GM13976 (cell line): Measurements from ENCODE around the gene SLC1A7.

Source experiments
- DNase-seq: peaks from one replicate; pipeline ENCODE4 v3.0.0; 2012; ENCODE audit warnings: low spot score
- in situ Hi-C: fragments of 300-500 bp; cut with MboI; formaldehyde crosslinking; loops from one replicate; pipeline ENCODE4 v1.12.0; 2022; ENCODE audit warnings: low sequenced_read_pairs, mixed read lengths, inconsistent platforms; ENCODE audit not compliant: unreplicated experiment
- TF ChIP-seq, protein P1 (sequence below): IDR thresholded peaks from 2 replicates; pipeline ENCODE4 v1.5.1; 2012; ENCODE audit warnings: borderline replicate concordance, mild to moderate bottlenecking; ENCODE audit not compliant: insufficient read depth; ENCODE audit errors: extremely low read depth, missing control alignments, control extremely low read depth

The SLC1A7 gene

DNA sequence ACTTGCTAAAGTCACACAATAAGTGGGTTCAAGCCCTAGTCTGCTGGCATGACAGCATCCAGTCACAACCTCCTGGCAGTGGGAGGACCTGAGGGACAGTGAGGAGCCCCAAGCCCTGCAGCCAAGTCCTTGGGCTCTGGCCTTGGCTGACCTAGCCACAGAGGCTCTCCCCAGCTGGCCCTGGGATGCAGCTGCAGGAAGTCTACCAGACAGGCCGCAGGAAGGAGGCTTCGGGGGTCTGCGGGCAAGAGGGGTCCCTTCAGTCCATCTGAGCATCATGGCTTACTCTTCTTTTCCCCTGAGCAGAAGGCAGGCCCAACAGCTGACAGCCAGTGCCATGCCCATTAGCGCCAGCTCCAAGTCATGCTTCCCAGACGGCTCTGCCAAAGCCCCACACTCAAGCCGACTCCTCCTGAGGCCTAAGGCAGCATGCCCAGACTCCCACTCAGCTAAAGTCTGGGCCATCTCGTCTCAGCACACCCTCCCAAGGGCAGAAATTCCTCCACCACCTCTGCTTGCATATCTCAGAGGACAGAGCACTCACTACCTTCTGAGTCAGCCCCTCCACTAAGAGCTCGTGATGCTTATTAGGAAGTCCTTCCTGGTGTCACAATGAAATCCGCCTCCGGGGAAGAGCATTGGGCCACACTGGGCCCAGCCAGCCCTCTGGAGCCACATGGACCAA is 20.1 kb downstream of the SLC1A7 start:
- TF ChIP-seq, protein P1, sequence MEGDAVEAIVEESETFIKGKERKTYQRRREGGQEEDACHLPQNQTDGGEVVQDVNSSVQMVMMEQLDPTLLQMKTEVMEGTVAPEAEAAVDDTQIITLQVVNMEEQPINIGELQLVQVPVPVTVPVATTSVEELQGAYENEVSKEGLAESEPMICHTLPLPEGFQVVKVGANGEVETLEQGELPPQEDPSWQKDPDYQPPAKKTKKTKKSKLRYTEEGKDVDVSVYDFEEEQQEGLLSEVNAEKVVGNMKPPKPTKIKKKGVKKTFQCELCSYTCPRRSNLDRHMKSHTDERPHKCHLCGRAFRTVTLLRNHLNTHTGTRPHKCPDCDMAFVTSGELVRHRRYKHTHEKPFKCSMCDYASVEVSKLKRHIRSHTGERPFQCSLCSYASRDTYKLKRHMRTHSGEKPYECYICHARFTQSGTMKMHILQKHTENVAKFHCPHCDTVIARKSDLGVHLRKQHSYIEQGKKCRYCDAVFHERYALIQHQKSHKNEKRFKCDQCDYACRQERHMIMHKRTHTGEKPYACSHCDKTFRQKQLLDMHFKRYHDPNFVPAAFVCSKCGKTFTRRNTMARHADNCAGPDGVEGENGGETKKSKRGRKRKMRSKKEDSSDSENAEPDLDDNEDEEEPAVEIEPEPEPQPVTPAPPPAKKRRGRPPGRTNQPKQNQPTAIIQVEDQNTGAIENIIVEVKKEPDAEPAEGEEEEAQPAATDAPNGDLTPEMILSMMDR = no peak
- no peak for DNase-seq
- in situ Hi-C loops = no loop called here

DNA sequence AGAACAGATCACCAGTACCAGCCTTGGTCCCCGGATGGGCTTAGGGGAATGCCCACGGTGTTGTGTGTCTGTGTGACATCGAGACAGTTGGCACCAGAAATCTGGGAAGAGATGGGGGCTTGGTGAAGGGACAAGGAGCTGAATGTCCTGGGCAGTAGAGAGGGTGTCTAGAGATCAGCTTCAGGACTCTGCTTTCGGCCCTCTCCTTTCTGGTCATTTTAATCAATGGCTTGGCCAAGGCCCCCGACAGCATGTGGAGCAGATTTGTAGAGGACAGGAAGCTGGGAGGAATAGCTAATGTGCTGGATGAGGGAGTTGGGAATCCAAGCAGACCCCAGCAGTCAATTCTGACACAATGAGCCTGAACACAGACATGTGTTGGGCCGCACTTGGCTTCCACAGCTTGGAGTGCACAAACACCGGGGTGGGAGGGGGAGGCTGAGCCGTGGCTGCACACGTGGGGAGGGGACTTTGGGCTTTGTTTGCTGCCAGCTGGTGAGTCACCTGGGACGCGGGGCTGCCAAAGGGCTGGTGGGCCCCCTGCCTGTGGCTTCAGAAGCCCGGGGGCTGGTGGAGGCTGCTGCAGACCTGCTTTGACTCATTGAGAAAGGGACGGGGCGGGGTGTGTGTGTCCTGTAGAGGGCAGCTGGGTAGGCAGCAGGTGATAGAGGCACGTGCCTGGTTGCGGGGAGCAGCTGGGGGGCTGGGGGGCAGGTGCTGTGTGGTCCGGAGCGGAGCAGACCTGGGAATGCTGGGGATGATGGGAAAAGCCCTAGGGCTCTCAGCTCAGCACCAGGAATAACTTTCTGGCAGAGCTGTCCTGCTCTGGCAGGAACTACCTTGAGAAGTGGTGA is 20.9 kb downstream of the SLC1A7 start:
- TF ChIP-seq, protein P1 = no peak
- in situ Hi-C loops = no loop called here
- no peak for DNase-seq

DNA sequence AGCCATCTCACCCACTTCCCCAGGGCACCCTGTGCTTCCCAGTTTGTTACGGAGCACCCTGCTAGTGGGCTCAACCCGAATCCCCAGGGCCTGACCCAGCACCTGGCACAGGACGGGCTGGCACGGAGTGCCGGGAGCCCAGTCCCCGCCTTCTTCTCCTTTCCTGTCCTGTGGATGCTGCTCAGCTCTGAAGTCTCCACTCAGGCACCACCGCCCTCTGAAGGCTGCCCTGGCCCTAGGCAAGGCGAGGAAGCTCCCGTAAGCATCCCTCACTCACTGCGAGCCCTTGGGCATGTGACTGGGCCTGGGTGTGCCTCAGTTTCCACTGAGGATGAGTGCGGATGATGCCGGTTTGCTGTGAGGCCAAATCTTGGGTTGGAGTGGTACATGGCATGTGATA is 21.8 kb downstream of the SLC1A7 start:
- DNase-seq = no peak
- TF ChIP-seq, protein P1 = no peak
- in situ Hi-C loops = no loop called here

DNA sequence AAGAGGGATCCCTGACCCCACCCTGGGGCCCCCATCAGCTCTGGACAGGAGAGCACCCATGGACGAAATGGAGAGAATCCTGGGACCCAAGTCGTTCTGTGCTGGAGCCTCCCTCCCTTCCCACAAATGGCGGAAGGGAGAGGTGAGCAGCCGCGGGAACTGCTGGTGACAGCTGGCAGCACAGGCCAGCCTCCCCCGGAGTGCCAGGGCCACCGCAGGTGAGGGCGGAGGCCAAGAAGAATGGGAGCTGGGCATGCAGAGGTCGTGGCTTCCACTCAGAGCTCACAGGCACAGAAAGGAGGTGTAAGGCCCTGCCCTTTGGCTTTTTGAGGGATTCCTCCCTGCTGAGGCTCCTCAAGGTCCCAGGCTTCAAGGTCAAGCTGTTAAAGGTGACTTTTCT is 24.6 kb downstream of the SLC1A7 start:
- no peak for DNase-seq
- TF ChIP-seq, protein P1 = no peak
- in situ Hi-C loops = no loop called here

DNA sequence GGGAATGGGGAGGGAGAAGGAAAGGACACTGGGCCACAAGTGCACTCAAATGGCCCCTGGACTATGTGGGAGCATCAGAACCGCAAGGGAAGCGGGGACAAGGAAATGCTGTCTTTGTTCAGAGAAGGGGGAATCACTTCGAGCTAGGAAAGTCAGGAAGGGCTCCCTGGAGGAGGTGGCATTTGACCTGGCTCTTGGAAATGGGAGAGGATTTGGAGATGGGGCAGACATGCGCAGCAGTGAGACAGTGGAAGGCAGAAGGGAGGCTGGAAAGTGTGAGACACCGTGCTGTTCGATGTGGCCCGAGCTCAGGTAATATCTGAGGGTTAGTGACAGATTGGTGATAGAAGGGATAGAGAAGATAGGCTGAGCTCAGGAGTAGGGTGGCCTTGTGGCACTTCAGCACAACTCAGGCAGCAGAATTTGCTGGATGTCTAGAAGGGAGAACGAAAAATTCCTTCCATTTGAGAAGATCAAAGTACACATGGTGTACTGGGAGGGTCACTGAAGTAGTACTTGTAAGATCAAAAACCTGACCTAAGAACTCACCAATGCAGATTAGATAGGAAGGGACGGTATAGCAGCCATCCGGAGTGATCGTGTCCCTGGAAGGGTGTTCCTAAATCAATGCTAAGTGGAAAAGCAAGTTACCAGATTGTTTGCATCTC is 25.4 kb downstream of the SLC1A7 start:
- in situ Hi-C loops = no loop called here
- TF ChIP-seq, protein P1 = no peak
- no peak for DNase-seq

DNA sequence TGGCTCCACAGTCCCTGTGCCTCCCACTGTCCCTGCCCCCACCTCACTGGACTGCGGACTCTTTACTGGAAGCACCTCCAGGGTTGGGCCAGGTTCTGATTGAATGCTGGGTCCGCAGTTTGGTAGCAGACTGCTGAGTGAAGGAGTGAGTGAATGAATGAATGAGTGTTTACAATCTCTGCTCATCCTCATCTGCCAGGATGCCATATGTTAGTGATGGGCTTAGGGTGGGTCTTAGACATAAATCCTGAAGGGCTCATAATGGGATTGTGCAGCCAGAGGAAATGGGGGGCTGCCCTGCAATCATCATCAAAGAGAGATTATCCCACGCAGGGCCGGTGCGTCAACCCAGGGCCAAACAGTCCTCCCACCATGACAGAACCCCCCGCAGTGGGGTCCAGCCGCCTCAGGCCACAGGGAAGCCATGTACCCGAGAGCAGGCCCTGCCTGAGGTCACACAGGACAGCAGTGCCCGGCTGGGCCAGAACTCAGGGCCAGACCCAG is 26.1 kb downstream of the SLC1A7 start:
- DNase-seq = no peak
- in situ Hi-C loops = no loop called here
- TF ChIP-seq, protein P1 = no peak
